Measurements from ENCODE around the gene ZNF597.
"Not testable (repeated sequence)": the region's sequence is repeated elsewhere in the genome, so short reads cannot be mapped to it uniquely, and the experiment has no call there.

The ZNF597 gene

DNA sequence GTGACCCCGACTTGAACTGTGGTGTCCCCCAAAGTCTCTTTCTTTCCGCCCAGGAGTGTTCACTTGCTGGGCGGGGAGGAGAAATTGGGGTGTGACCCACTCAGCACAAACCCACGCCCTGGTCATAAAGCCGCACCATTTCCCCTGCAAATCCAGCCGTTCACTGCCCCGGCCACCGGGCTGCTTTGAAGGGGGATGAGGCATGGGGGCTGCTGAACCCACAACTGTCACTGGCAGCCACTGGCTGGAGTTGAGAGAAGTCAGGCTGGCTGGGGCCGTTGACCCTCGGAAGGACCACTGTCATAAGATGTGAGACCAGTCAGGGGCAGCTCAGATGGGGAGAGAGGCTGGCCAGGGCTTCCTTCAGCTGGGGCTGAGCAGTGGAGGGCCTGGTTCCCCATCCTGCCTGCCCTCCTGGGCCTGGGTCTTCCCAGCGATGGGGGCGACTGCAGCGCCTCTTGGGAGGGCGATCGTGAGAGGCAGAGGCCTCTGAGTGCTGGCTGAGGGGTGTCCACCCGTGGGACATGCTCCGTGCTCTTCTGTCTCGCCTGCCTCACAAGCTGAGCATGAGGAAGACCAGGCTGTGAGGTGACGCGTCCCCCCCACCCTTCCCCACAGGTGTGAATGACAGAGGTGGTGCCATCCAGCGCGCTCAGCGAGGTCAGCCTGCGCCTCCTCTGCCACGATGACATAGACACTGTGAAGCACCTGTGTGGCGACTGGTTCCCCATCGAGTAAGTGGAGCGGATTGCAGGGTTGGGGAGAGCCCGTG is 32.5 kb upstream of the ZNF597 start:
- no peak for DNase-seq

DNA sequence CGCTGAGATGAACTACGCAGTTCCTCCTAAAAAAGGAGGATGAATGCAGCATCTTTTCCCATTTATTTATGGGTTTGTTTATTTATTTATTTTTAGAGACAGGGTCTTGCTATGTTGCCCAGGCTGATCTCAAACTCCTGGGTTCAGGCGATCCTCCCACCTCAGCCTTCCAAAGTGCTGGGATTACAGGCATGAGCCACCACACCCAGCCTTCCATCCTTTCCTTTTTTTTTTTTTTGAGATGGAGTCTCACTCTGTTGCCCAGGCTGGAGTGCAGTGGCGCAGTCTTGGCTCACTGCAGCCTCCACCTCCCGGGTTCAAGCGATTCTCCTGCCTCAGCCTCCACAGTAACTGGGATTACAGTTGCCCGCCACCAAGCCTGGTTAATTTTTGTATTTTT is 31.6 kb upstream of the ZNF597 start:
- not testable (repeated sequence) for DNase-seq

DNA sequence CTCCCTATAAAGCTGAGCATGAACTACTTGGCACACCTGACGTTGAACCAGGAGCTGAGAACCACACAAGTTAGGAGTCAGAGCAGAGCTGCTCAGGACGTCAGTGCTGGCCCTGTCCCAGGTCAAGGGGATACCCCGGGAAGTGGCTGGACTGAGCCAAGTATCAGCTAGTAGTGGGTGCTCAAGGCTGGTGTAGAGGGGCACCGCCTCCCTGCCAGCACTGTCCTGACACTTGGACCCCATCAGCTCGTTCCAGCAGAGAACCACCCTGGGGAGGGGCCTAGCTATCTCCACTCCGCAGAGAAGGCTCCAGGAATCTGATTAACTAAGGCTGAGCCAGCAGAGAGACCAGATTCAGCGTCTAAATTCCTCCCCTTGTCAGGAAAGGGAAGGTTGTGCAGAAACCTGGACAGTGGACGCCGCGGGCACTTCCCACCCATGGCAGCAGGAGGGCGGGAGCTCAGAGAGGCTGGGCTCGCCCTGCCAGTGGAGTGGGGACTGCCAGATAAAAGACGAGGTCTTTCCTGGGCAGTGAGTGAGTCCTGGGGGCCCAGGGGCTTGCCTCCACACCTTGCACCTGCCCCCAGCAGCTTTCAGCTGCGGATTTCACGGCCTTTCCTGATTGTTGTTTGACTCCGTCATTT is 31.0 kb upstream of the ZNF597 start:
- DNase-seq: no peak

DNA sequence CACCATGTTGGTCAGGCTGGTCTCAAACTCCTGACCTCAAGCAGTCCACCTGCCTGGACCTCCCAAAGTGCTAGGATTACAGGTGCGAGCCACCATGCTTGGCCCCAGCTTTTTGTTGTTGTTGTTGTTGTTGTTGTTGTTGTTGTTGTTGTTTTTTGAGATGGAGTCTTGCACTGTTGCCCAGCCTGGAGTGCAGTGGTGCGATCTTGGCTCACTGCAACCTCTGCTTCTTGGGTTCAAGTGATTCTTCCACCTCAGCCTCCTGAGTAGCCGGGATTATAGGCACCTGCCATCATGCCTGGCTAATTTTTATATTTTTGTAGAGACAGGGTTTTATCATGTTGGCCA is 30.3 kb upstream of the ZNF597 start:
- not testable (repeated sequence) for DNase-seq

DNA sequence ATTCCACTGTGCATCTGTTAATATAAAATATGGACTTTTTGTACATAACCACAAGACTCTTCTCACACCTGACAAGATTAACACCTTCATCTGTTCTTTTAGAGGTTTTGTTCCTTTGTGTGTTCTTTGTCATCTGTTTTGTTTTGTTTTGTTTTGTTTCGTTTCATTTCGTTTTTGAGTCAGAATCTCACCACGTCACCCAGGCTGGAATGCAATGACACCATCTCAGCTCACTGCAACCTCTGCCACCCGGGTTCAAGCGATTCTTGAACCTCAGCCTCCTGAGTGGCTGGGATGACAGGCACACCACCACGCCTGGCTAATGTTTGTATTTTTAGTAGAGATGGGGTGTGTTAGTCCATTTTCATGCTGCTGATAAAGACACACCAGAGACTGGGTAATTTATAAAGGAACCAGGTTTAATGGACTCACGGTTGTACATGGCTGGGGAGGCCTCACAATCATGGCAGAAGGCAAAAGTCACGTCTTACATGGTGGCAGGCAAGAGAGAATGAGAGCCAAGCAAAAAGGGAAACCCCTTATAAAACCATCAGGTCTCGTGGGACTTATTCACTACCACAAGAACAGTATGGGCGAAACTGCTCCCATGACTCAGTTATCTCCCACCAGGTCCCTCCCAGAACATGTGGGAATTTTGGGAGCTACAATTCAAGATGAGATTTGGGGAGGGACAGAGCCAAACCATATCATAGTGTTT is 29.7 kb upstream of the ZNF597 start:
- no peak for DNase-seq

DNA sequence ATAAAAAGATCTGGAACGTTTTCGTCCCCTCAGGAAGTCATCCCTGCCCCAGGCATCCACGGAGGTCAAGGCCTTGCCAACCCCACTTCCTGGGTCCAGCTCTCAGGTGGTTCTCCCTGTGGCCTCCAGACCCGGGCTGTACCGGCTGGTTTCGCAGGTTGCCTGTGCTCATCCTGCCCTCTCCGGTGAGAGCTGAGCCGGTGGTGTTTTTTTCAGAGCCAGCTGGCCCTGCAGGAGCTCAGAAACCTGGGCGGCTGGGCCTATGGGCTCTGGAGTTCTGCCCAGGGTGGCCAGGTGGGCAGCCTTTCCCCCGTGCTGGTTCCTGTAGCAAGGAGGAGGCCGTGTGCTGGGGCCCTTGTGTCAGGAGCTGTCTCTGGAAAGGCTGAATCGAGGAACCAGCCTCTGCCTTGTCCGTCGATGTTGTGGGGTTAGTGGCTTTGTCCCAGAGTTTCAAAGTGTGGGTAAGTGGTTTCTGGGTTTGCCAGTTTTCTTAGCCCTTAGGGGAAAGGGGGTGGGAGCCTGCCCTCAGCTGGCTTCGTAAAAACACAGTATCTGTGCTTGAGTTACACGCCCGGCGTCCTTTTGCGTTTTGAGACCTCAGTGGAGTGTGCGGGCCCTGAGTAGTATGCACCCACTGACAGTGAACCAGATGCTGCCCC is 28.3 kb upstream of the ZNF597 start:
- no peak for DNase-seq

DNA sequence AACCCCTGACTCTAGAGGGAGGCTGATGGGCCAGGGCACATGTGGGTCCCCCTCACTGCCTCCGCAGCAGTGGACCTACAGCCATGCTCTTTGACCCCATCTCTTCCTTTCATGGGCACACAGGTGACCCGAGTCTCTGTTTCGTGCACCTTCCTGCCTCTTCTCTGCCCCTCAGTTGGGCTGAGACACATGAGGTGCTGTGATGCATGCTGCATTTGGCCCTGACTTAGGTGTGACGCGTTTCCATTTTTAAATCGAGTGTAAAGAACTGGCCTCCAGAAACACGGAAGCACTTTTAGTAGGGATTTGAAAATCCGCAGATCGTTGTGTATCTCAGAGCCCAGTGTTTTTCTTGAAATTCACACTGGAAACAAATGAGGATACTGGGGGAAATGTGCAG is 27.4 kb upstream of the ZNF597 start:
- DNase-seq: no peak

DNA sequence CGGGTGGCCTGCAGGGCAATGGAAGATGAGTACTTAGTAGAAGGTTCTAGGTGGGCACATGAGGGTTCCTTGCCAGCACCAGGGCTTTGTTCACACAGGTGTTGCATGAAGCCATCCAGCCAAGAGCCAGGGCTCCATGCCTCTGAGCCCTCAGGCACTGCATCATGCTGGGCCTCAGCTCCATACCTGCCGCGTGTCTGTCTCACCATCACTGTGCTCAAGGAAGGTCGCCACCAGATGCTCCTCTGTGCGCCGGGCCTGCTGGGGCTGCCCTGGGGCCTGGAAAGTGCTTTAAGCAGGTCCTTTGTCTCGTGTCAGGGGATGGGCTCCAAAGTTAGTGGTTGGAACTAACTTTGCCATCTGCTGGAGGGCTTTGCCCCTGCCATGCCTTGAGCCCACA is 26.4 kb upstream of the ZNF597 start:
- DNase-seq: no peak

DNA sequence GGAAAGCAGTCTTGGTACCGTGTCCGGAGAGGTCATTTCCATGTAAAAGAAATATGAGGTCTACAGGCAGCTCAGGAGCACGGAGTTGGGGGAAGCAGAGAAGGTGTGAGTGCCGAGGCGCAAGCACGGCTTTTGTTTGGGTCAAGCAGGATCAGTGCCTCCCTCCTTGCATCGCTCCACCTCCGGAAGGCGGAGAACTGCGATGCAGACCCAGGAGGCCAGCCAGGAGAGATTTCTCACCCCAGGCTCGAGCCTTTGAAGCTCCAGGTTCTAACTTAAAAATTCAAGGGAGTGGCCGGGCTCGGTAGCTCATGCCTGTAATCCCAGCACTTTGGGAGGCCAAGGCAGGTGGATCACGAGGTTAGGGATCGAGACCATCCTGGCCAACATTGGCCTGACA is 25.2 kb upstream of the ZNF597 start:
- no peak for DNase-seq

DNA sequence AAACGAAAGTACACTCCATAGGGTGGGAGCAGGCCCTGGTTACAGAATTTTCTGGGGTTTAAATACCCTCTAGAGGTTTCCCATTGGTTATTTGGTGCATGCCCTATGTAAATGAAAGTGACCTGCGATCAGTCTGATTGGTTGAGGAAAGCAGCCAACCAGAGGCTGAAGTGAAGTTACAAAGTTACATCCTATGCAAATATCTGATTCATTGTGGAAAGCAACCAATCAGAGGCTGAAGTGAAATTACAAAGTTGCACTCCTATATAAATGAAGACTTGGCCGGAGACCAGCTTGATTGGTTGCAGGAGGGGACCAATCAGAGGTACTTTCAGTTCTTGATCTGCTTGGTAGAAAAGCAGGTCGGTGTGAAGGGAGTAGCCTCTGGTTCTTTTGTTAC is 24.6 kb upstream of the ZNF597 start:
- no peak for DNase-seq

DNA sequence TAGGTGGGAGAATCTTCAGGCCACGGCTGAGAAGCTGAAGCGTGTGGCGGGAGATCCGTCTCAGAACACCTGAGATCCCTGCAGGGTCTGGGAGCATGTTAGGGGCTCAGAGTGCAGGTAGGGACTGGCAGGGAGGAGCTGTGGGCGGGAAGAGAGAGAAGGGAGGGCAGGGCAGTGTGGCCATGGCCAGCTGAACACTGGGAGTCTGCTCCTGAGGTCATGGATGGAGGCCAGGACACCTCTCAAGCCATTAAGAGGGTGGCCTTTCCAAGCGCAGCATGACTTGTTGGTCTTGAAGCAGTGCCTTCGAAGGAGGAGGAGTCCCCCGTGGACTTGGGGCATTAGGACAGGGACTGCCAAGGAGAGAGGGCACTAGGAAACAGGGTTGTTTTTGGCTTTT is 23.9 kb upstream of the ZNF597 start:
- DNase-seq: no peak

DNA sequence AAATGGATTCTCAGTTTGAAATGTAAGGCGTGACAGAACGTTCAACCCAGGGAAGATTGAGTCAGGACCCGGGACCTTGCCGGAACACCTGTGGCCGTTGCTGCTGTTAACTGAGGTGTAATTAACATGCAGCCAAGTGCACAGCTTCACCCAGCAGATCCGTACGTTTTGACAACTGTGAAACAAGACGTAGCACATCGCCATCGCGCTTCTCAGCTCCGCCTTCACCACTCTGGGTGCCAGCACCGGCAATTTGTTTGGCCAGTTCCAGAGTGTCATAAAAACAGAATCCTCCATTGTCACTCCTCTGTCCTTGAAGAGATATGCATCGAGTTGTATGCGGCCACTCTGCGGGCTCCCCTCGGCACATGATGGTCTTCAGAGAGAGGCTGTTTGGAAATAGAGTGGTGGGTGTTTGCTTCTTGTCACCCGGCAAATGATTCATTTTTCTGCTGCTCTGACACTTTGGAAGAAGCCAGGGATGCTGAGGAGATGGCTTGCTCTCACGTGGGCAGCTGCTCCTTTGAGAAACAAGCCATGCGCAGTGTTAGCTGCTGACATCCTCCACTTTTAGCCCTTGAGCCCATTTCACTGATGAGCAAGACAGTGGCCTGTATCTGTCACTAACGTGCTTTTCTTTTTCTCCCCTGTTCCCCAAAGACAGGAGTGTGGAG is 22.7 kb upstream of the ZNF597 start:
- no peak for DNase-seq

DNA sequence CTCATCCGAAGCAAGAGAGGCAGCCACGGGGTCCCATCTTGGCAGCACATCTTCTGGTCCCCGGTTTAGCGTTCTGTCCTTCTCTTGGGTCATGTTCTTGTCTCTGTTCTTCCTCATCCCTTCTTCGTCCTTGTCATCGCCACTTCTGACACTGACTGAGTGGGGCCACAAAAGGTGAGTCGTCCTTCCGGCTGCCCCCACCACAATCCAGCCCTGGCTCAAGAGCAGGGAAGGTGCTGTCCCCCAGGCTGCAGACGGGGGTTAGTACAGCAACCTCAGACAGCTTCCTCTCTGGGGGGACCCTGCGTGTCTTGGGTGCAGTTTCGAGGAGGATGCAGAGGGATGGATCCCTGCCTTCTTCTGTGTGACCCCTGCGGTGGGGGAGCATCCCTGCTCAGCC is 22.0 kb upstream of the ZNF597 start:
- DNase-seq: no peak

DNA sequence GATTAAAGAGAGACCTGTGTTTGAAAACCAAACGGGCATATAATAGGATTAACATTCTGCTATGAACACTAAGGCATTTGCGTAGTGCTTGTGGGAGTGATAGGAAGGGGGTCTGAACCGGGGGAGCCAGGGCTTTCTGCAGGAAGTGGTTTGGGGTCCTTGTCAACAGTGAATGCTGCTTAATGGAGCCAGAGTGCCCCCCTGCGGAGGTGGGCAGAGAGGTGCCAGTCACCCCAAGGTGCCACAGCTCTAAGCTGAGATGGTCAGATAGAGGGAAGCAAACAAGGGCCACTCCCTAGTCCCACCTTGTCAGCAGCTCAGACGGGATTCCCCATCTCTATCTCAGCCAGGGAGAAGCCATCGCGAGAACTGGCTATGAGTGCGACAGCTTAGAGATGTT is 17.8 kb upstream of the ZNF597 start:
- DNase-seq: no peak

DNA sequence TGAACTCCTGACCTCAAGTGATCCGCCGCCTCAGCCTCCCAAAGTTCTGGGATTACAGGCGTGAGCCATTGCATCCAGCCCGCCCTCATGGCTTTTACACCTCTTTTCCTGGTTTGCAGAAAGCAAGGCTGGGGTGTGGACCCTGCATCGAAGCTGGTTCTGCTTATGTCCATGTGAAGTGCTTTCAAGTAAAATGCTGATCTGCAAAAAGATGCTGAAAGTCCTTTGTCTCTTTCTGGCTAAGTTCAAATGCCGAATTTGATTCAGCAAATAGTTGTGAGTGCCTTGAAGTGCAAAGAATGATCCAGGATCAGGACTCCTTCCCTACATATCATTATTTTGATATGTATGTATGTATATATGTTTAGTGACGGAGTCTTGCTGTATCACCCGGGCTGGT is 17.3 kb upstream of the ZNF597 start:
- no peak for DNase-seq

DNA sequence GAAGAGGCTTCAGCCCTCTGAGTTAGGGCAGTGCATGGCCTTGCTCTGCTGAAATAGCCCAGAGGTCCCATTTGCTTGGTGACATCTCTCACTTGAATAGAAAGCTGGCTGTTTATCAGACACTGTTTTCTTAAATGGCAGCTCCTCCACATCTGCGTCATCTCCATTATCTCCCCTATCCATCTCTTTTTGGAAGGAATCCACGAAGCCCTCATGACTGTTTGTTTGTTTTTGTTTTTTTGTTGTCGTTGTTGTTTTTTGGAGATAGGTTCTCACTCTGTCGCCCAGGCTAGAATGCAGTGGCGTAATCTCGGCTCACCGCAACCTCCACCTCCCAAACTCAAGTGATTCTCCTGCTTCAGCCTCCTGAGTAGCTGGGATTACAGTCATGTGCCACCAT is 16.8 kb upstream of the ZNF597 start:
- DNase-seq: no peak

DNA sequence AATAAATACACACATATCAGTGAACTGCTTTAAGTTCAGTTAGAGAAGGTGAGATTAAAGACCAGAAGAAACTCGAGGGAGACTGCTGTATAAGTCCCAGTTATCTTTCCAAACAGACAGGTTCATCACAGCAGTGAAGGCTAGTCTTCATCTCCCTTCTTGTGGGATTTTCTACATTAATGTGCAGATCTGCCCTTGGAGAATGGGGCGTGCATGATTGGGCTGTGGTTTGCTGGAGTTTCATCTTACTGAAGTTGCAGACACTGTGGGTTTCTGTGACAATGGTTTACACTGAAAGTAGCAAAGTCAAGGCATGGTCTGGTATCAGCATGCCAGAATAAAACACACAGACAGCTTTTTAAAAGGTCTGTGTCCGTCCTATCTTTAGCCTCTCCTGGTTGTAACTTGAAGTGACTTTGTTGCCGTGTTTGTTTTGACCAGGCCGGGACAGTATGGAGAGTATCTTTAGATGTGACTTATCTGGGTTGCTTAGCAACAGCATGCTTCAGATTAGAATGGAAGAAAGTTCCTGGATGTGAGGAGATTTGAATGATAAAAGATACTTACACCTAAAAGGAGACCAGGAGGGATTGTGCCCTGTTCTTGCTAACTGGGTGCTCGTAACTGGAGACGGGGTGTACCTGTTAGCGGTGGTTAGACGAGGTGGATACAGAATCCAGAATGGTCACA is 16.2 kb upstream of the ZNF597 start:
- peak in 1 of 2 donors; percentile 21 for DNase-seq

DNA sequence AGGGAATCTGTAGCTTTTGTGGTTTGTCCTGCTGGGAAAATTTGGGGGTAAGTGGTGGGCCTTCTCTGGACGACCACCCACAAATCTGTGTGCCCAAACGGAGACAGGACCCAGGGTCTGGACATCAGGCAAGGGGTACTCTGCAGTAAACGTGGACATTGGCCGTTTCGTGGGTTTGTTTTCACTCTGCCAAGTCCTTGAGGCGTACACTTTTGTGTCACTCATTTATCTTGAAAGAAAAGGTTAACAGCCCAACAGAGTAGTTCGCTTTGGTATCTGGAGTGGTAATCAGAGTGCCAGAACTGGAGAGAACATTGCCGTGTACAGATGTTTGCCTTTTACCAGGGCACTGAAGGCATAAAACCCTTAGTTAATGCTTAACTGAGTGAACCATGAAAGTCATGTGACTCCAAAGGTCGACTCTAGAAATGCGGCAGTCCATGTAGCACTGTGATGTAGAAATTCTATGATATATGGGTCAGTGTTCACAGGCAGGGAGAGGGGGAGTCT is 15.6 kb upstream of the ZNF597 start:
- no peak for DNase-seq

DNA sequence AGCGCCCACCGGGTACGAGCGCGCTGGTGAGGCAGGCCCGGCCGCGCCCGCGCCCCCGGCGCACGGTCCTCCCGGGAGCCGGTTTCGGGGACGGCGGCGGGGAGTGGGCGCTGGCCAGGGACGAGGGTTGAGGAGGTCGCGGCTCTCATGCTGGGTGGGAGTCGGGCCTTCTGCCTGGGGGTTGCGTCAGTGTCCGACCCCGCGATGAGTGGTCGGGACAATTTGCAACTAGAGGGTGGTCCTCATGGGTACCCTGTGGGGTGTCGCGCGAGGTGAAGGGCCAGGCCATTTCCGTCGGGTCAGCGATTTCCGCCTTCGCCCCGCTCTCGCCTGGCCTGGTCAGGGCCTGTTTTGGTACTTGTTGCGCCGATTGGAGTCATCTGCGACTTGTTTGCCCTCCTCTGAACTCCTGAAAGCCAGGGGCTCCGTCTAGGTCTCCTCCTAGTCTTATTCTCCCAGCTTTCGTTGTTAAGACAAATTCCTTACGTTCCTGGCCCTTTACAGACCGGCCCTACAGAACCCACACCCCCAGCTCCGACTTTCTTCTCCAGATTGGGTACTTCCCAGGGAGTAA is 15.1 kb upstream of the ZNF597 start:
- no peak for DNase-seq

DNA sequence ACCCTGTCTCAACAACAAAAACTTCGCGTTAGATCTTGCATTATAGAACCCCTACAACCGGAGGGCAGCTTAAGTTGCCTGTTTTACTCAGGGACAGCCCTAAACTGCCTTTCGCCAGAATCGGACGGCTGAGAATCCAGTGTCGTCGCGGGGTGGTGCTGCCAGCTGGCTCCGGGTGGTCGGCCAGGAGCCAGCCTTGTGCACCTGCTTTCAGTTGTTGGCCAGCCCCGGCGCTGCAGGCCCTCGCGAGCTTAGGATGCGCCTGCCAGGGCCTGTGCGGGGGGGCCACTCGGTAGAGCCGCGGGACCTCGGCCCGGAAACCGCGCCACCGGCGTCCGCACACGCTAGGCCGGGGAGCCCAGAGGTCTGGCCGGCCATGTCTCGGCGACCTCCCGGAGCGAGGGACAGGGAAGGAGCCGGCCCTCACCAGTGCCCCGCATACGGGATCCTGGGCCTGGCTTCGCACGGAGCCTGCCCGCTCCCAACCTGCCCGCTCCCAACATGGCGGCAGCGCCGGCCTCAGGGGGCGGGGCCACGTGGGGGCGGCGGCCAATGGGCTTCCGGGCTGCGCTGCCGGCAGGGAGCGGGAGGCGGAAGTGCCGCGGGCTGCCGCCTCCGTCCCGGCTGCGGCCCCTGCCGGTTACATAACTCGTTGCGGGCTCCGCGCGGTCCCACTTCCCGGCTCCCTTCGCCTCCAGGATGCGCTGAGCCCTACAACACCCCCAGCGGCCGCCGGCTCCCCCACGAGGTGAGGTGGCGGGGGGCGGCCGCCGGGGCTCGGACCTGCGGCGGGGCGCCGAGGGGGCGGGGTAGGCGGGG is 14.3 kb upstream of the ZNF597 start:
- peak; percentile 85 for DNase-seq

DNA sequence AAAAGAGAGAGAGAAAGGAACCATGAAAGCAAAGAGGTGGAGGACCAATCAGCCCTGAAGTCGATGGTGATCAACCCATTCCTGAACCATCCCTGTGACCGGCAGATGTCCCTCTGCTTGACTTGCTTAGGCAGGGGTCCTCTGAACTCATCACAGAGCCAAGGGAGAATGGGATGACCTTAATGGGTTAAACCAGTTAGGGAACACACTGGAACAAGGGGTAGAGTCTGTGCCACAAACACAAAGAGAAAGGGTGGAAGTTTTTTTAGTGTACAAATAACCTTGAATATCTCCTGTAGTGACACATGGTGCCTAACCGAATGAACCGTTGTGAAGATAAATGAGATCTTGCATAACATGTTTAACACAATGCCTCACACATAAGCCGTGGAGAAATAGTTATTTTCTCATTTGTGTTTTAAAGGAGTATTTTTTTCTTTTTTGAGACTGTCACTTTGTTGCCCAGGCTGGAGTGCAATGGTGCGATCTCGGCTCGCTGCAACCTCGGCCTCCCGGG is 11.4 kb upstream of the ZNF597 start:
- no peak for DNase-seq

Data from stimulated activated CD4-positive, alpha-beta T cell treated with anti-CD3 and anti-CD28 coated beads, Interleukin-2, amount 100 ng/mL, for 48 hours (primary cell).